GM12874 (cell line): ENCODE results near the gene MYO7A.

Source experiments
- CTCF ChIP-seq: IDR thresholded peaks from 2 replicates; pipeline ENCODE4 v1.5.1; 2011; ENCODE audit warnings: low read depth, mild to moderate bottlenecking, control low read depth, low read length, moderate library complexity; ENCODE audit not compliant: insufficient read depth

The MYO7A gene

GRCh38 chr11:77204754-77205466 lies 76.9 kb downstream of the MYO7A start:
- no peak for TF ChIP-seq CTCF

- TF ChIP-seq CTCF: no peak
These were observed 77.6 kb downstream of the MYO7A start for GRCh38 chr11:77205467-77206263.

- no peak for TF ChIP-seq CTCF
These were observed 78.4 kb downstream of the MYO7A start for GRCh38 chr11:77206264-77207018.

GRCh38 chr11:77207019-77207485 lies 79.0 kb downstream of the MYO7A start:
- TF ChIP-seq CTCF: no peak

GRCh38 chr11:77207618-77208313 lies 79.7 kb downstream of the MYO7A start:
- TF ChIP-seq CTCF: no peak

GRCh38 chr11:77208535-77208934 lies 80.5 kb downstream of the MYO7A start:
- no peak for TF ChIP-seq CTCF
